C4-2B (cell line): Measurements from ENCODE around the gene PLCB3.
A peak's percentile ranks its signal among the peaks of the same experiment; 100 is the strongest.

Experiments used
- ZFX ChIP-seq: fragments of 450-650 bp; IDR thresholded peaks from 2 replicates; pipeline ENCODE4 v1.6.1; 2017
- TF ChIP-seq, protein P1 (sequence below): fragments of 450-650 bp; conservative IDR thresholded peaks from 2 replicates; pipeline ENCODE4 v1.5.1; 2017; ENCODE audit warnings: mild to moderate bottlenecking

DNA sequence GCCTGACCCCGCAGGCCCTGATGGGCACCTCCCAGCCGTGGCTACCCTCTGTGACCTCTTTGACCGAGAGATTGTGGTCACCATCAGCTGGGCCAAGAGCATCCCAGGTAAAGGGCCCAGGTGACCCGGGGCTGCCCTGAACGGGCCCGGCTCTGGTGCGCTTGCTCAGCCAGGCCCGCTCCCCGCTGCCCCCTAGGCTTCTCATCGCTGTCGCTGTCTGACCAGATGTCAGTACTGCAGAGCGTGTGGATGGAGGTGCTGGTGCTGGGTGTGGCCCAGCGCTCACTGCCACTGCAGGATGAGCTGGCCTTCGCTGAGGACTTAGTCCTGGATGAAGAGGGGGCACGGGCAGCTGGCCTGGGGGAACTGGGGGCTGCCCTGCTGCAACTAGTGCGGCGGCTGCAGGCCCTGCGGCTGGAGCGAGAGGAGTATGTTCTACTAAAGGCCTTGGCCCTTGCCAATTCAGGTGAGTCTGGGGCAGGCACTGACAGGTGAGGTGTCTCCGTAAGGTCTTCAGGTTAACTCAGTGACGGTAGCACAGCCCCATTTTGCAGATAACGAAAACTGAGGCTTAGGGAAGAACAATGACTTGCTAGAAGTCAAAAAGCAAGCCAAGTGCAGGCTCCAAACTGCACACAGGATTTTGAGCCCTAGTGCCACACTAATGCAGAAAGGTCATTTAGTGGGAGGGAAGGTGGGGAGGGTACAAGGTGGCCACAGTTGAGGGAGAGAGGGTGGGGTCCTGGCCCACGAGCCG is 63.7 kb downstream of the PLCB3 start:
- TF ChIP-seq, protein P1, sequence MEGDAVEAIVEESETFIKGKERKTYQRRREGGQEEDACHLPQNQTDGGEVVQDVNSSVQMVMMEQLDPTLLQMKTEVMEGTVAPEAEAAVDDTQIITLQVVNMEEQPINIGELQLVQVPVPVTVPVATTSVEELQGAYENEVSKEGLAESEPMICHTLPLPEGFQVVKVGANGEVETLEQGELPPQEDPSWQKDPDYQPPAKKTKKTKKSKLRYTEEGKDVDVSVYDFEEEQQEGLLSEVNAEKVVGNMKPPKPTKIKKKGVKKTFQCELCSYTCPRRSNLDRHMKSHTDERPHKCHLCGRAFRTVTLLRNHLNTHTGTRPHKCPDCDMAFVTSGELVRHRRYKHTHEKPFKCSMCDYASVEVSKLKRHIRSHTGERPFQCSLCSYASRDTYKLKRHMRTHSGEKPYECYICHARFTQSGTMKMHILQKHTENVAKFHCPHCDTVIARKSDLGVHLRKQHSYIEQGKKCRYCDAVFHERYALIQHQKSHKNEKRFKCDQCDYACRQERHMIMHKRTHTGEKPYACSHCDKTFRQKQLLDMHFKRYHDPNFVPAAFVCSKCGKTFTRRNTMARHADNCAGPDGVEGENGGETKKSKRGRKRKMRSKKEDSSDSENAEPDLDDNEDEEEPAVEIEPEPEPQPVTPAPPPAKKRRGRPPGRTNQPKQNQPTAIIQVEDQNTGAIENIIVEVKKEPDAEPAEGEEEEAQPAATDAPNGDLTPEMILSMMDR = no peak; the same call in 1 of the 2 replicates
- TF ChIP-seq ZFX = peak; percentile 22; the same call in 1 of the 2 replicates
